Nephron progenitor cell (in vitro differentiated cells): ENCODE measurements around the gene C1QL1.
"Not testable (repeated sequence)": the region's sequence is repeated elsewhere in the genome, so short reads cannot be mapped to it uniquely, and the experiment has no call there.

Experiments used
- DNase-seq: peaks from one replicate; pipeline ENCODE4 v3.0.0; 2021
- H3K27ac Mint-ChIP-seq: 2 replicates; pipeline ENCODE4 v1.8.0; 2021; ENCODE audit warnings: mild to moderate bottlenecking, moderate library complexity, mixed read lengths
- H3K27me3 Mint-ChIP-seq: 2 replicates; pipeline ENCODE4 v1.8.0; 2021; ENCODE audit warnings: mild to moderate bottlenecking, low read depth, mixed read lengths; ENCODE audit not compliant: poor library complexity
- H3K36me3 Mint-ChIP-seq: 2 replicates; pipeline ENCODE4 v1.8.0; 2021; ENCODE audit warnings: low read depth, mixed read lengths
- H3K4me1 Mint-ChIP-seq: 2 replicates; pipeline ENCODE4 v1.8.0; 2021; ENCODE audit warnings: mixed read lengths
- H3K4me3 Mint-ChIP-seq: 2 replicates; pipeline ENCODE4 v1.8.0; 2021; ENCODE audit warnings: mild to moderate bottlenecking, moderate library complexity, mixed read lengths
- H3K9me3 Mint-ChIP-seq: 2 replicates; pipeline ENCODE4 v1.8.0; 2021; ENCODE audit warnings: mild to moderate bottlenecking, moderate library complexity, mixed read lengths
- CTCF ChIP-seq: fragments of 200-600 bp; sonication (generic); IDR thresholded peaks from 2 replicates; pipeline ENCODE4 v1.5.0; 2021; ENCODE audit warnings: antibody characterized with exemption

The C1QL1 gene

DNA sequence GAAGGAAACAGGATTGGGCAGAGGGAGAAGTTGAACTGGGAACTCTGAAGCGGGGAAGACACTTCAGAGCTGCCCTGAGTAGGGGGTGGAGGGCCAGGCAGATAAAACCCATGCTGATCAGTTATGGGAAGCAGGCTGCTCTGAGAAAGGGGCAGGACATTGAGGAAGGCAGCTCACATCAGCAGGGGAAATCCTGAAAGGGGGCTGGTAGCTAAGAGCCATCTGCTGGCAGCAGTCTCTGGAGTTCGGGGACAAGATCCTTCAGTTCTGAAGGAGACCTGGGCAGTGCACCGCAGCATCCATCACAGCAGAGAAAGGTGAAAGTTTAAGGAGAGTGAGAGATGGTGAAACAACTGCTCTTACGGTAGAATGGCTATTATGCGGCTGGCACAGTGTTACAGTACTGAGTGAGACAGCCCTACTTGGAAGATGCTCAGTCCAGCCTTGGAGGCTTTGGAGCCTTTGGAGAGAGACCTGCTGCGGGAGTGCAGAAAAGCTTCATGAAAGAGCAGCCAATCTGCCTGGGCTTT lies 15.1 kb downstream of the C1QL1 start:
- no peak for DNase-seq
- Mint-ChIP-seq H3K4me1 (peaks cover 34% of the 10 kb centered on the region), H3K36me3 (no peaks in the 10 kb centered on the region), H3K27ac (no peak overlapping the region), H3K27me3 (peaks cover 44% of the 10 kb centered on the region), H3K4me3 (no peak overlapping the region), H3K9me3 (no peaks in the 10 kb centered on the region)
- TF ChIP-seq CTCF = no peak

DNA sequence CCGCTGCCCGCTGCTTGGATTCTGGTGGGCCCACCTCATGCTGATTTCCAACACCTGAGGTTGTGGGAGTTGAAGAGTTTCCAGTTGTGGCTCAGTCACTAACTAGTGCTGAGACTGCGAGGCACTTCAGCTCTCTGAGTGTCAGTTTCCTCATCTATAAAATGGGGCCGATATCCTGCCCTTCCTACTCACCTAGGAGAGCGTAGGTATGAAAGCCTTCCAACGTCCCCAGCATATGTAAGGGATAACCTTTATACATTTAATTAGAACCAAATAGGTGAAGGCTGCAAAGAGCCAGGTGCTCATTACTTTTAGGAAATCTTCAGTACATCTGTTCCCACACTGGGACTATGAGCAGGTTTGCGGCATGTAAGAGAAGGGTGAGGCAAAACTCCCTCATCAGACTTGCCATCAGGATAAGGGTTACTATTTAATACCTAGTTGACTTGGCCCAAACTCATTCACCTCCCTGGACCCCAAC lies 19.7 kb downstream of the C1QL1 start:
- no peak for TF ChIP-seq CTCF
- Mint-ChIP-seq H3K36me3 (peaks cover 28% of the 10 kb centered on the region), H3K9me3 (no peaks in the 10 kb centered on the region), H3K4me3 (peak overlapping the region; percentile 94), H3K27ac (no peak overlapping the region), H3K27me3 (peaks cover 22% of the 10 kb centered on the region), H3K4me1 (peaks cover 17% of the 10 kb centered on the region)
- no peak for DNase-seq

- TF ChIP-seq CTCF = no peak
- Mint-ChIP-seq H3K36me3 (peaks cover 35% of the 10 kb centered on the region), H3K9me3 (no peaks in the 10 kb centered on the region), H3K27me3 (peaks cover 17% of the 10 kb centered on the region), H3K4me3 (peak within 1 kb of the TSS; percentile 94), H3K4me1 (peaks cover 17% of the 10 kb centered on the region), H3K27ac (peak within 1 kb of the TSS; percentile 41)
- peak; percentile 87 for DNase-seq
Observed at GRCh38 chr17:44947461-44948314, 20.4 kb downstream of the C1QL1 start, which contains the start of gene KIF18B. Gene KIF18B (minus strand): TSS chr17:44947773. CDS start chr17:44936344, 11,429 bp downstream.

DNA sequence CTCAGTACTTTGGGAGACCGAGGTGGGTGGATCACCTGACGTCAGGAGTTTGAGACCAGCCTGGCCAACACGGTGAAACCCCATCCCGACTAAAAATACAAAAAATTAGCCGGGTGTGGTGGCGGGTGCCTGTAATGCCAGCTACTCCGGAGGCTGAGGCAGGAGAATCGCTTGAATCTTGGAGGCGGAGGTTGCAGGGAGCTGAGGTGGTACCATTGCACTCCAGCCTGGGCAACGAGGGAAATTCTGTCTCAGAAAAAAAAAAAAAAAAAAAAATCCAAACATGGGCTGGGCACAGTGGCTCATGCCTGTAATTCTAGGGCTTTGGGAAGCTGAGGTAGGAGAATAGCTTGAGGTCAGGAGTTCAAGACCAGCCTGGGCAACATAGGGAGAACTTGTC lies 22.5 kb downstream of the C1QL1 start:
- not testable (repeated sequence) for DNase-seq, H3K27me3 Mint-ChIP-seq, H3K9me3 Mint-ChIP-seq, H3K27ac Mint-ChIP-seq
- peaks cover 24% of the 10 kb centered on the region for H3K4me1 Mint-ChIP-seq
- peaks cover 52% of the 10 kb centered on the region for H3K36me3 Mint-ChIP-seq
- H3K4me3 Mint-ChIP-seq = peak overlapping the region; percentile 94

- Mint-ChIP-seq H3K27me3 (no peaks in the 10 kb centered on the region), H3K4me3 (no peak overlapping the region), H3K36me3 (peaks cover 84% of the 10 kb centered on the region), H3K27ac (peak overlapping the region; percentile 16), H3K9me3 (peaks cover 25% of the 10 kb centered on the region), H3K4me1 (peaks cover 15% of the 10 kb centered on the region)
- no peak for DNase-seq
- no peak for TF ChIP-seq CTCF
Observed at GRCh38 chr17:44942456-44942855, 25.6 kb downstream of the C1QL1 start.

DNA sequence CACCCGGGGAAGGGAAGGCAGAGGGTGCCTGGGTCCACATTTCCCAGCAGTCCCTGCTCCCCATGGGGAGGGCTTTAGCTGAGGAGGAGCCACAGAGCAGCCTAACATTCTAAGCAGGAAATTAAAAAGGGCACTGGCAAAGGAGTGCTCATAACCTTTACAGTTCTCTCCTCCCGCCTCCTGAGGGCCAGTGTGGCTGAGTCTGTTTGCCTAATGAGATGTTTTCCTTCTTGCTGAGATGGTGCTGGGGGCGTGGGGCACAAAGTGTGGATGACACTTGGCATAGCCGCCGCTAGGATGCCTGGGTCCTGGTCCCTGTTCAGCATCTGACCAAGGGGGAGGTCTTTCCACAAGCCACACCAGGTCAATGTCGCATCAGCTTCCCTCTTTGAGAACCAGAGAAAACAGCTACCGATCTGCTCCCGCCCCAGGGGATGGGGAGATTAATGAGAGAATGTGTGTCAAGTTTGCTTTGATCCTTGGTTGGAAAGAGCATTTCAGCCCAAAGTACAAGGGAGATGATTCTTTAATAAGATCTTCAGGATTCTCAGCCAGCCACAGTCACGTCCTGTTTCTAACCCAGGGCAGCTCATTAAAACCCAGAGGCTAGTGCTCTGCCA lies 26.3 kb downstream of the C1QL1 start:
- Mint-ChIP-seq H3K4me1 (peaks cover 15% of the 10 kb centered on the region), H3K27me3 (no peaks in the 10 kb centered on the region), H3K4me3 (no peak overlapping the region), H3K36me3 (peaks cover 90% of the 10 kb centered on the region), H3K9me3 (peaks cover 25% of the 10 kb centered on the region), H3K27ac (peak overlapping the region; percentile 16)
- TF ChIP-seq CTCF = no peak
- no peak for DNase-seq
